GM12872 (cell line): ENCODE measurements around the gene LRRC7.

Experiments used
- TF ChIP-seq, protein P1 (sequence below): IDR thresholded peaks from 3 replicates; pipeline ENCODE4 v1.5.1; 2011; ENCODE audit warnings: low read depth, mild to moderate bottlenecking, low read length, moderate library complexity; ENCODE audit not compliant: insufficient read depth

The LRRC7 gene

DNA sequence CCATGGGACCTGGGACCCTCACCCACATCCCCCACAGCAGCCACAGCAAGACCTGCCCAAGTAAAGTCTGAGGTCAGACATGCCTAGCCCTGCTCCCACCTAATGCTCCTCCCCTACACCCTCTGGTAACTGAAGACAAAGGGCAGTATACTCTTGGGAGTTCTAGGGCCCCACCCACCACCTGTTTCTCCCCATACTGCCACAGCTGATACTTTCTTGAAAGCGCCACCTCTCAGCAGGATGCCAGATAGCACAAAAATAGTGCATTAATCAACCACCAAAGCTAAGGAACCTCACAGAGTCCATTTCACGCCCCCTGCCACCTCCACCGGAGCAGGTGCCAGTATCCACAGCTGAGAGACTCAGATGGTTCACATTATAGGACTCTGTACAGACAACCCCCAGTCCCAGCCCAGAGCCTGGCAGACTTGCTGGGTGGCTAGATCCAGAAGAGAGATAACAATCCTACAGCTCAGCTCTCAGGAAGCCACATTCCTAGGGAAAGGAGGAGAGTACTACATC is 399.6 kb downstream of the LRRC7 start:
- TF ChIP-seq, protein P1, sequence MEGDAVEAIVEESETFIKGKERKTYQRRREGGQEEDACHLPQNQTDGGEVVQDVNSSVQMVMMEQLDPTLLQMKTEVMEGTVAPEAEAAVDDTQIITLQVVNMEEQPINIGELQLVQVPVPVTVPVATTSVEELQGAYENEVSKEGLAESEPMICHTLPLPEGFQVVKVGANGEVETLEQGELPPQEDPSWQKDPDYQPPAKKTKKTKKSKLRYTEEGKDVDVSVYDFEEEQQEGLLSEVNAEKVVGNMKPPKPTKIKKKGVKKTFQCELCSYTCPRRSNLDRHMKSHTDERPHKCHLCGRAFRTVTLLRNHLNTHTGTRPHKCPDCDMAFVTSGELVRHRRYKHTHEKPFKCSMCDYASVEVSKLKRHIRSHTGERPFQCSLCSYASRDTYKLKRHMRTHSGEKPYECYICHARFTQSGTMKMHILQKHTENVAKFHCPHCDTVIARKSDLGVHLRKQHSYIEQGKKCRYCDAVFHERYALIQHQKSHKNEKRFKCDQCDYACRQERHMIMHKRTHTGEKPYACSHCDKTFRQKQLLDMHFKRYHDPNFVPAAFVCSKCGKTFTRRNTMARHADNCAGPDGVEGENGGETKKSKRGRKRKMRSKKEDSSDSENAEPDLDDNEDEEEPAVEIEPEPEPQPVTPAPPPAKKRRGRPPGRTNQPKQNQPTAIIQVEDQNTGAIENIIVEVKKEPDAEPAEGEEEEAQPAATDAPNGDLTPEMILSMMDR: no peak

DNA sequence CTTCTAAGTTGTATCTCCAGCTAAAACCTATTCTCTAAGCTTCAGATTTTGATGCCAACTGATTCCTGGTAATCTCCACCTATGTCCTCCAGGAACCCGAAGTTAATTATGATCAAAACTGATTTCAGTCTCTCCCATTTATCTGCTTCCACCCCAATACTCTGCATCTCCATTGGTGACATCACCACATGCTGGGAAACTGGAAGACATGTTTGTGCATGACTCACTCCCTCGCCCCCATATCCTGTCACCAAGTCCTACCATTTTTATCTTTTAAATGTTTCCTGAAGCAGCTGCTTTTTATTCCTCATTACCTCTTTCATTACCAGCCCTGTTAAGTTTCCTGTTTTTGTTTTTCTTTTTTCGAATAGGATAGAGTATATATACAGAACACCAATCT is 409.2 kb downstream of the LRRC7 start:
- TF ChIP-seq, protein P1: no peak

DNA sequence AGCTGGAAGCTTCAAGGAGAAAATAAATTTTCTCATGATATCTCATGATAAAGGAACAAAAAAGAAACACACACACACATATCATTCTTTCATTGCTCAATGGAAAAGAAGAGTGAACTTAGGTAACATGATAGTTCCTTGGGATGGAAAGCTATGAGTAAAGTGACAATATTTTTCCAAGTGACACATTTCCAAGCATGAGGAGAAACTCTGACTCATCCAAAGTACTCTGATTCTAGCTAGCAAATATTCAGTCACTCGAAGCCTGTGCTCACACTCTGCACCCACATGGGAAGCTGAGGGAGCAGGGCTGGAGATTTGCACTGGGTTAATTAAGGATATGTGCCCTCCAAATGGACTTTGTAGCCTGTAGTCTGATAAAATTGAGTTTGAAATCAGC is 415.3 kb downstream of the LRRC7 start:
- TF ChIP-seq, protein P1: no peak

DNA sequence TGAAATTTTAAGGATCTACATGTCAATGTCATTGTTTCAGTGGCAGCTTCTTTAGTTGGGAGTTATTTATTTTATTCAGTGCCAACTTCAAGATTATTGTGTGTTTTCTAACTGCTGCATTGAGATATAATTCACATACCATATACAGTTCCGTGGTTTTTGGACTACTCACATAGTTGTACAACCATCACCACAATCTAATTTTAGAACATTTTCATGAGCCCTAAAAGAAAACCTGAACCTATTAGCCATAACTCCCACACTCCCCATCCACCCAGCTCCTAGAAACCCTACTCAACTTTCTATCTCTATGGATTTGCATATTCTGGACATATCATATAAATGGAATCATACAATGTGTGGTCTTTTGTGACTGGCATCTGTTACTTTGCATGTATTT is 417.7 kb downstream of the LRRC7 start:
- TF ChIP-seq, protein P1: no peak

DNA sequence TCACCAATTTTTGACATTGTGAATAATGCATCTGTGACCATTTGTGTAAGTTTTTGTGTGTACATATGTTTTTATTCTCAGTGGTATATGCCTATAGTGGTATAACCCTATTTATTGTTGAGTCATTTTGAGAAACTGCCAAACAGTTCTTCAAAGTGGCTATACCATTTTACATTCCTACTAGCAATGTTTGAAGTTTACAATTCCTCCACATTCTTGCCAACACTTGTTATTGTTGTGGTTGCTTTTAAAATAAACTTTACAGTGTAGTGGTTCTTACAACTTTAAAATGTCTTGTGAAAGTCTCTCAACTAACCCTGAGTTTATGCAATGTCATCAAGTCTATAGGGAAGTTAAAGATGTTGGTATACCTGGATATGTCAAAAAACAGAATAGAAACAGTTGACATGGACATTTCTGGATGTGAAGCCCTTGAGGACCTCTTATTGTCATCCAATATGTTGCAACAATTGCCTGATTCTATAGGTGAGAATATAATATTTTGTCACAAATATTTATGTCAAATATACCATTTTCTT is 418.2 kb downstream of the LRRC7 start:
- TF ChIP-seq, protein P1: no peak

DNA sequence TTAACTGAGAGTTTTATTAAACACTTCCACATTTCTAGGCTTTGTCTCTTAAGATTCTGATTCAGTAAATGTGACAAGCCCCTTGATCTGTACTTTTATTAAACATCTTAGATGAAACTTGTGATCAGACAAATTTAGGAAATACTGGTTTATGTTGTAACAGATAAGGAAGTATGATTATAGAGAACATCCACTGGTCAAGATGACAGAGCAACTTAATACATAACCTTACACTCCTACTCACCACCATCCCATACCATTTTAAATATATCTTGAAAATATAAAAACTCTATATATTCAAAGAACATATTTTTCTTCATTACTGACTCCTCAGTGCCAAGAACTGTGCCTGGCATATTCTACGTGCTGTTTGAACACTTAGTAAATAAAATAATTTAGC is 420.2 kb downstream of the LRRC7 start:
- TF ChIP-seq, protein P1: no peak

DNA sequence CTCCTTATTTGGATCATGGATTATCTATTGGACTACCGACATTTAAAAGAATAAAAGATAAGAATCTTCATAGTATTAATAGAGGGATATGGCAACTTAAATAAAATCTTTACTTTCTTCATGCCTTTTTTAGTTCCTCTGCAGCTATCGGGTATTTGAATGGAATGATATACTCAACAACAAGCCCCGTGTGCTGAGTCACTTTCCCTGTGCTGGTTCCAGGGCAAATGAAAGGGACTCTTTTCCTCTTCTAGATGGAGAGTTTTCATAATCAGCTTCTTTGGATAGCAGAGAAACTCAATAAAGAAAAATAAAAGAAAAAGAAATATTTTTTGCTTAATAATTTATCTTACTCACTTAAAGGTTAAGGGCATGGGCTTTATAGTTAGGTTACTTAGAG is 423.9 kb downstream of the LRRC7 start:
- TF ChIP-seq, protein P1: no peak
